Vagina (tissue), 2 donors: Measurements from ENCODE around the gene LPP.

Experiments
- POLR2AphosphoS5 ChIP-seq, 2 donors: sonication (generic); formaldehyde crosslinking; IDR thresholded peaks; one replicate each; pipeline ENCODE4 v1.9.0; 2017; ENCODE audit warnings: antibody characterized with exemption in 2 of 2, mild to moderate bottlenecking in 2 of 2, low read depth in 1 of 2; ENCODE audit not compliant: insufficient read depth in 1 of 2
- TF ChIP-seq, protein P1 (sequence below), 3 experiments: fragments of 450-650 bp in 2 of 3; fragments of 200-600 bp in 1 of 3; sonication (generic) in 1 of 3; IDR thresholded peaks; one replicate each; pipeline ENCODE4 v1.5.1; 2017 to 2019; ENCODE audit warnings: antibody characterized with exemption in 3 of 3, mild to moderate bottlenecking in 2 of 3, moderate library complexity in 2 of 3

- TF ChIP-seq, protein P1, sequence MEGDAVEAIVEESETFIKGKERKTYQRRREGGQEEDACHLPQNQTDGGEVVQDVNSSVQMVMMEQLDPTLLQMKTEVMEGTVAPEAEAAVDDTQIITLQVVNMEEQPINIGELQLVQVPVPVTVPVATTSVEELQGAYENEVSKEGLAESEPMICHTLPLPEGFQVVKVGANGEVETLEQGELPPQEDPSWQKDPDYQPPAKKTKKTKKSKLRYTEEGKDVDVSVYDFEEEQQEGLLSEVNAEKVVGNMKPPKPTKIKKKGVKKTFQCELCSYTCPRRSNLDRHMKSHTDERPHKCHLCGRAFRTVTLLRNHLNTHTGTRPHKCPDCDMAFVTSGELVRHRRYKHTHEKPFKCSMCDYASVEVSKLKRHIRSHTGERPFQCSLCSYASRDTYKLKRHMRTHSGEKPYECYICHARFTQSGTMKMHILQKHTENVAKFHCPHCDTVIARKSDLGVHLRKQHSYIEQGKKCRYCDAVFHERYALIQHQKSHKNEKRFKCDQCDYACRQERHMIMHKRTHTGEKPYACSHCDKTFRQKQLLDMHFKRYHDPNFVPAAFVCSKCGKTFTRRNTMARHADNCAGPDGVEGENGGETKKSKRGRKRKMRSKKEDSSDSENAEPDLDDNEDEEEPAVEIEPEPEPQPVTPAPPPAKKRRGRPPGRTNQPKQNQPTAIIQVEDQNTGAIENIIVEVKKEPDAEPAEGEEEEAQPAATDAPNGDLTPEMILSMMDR (IDR thresholded peaks at IDR 0.05) = no peak
- no peak for TF ChIP-seq POLR2AphosphoS5 (IDR thresholded peaks at IDR 0.05; ENCODE audit: insufficient read depth in 1 of 2, low read depth in 1 of 2)
These were observed 197.0 kb downstream of the LPP start for GRCh38 chr3:188350961-188351360.
